HG03139 (cell line): ENCODE results near the gene SS18L1.

Experiments used
- ATAC-seq: cut with Tn5 transposase; IDR thresholded peaks from one replicate; pipeline ENCODE4 v1.9.1; 2021; ENCODE audit not compliant: unreplicated experiment

Gene SS18L1

DNA sequence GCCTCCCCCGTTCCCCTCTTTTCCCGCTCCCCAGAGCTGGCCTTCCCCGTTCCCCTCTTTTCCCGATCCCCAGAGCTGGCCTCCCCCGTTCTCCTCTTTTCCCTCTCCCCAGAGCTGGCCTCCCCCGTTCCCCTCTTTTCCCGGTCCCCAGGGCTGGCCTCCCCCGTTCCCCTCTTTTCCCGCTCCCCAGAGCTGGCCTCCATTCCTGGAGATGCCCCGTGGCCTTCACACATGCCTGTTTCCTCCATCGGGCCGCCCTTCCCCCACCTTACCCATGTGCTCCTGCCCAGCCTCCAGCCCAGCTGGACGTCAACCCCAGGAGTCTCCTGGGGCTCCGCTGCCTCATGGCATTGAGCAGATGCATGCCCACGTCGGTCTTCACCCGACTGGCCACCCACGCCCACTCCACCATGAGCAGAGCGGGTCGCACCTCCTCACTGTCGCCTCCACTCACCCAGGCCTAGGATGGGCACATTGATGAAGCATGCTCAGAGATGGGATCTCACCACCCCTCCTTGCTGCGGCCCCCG, 8.3 kb downstream of the SS18L1 start:
- no peak for ATAC-seq

GRCh38 chr20:62155428-62156253, 12.1 kb downstream of the SS18L1 start:
- ATAC-seq: no peak

GRCh38 chr20:62156254-62156556, 12.6 kb downstream of the SS18L1 start:
- no peak for ATAC-seq

DNA sequence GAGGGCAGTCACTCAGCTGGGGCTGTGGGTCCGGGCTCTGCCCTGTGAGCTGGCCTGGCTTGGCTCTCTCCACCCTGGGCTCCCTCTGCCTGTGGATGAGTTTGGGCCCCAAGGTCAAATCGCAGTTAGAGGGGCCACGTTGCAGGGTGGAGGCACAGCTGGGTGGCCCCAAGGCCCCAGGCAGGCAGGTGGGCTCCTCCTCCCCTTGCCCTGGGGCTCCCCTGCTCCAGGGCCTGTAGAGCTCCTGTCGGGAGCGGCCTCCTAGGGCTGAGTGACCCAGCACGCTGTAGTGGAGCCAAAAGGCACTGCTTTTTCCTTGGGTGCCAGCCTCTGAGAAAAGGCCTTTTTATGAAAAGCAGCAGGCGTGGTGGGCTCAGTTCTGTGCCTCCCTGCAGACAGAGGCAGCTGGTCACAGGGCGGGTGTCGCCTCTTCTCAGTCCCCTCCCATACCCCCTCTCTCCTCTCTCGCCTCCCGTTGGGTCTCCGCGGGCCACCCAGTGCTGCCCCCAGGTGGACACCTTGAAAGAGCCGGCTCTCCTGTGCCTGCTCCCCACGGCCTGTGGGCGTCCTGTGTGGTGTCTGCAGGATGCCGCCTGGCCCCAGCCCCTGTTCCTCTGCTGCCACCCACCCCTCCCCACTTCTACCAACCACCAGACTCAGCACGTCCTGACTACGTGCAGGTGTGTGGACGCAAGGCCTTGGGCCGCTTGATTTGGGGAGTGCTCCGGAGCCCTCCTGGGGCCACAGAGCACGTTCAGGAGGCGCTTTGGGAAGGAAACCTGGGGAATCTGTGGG, 13.2 kb downstream of the SS18L1 start:
- ATAC-seq: no peak

DNA sequence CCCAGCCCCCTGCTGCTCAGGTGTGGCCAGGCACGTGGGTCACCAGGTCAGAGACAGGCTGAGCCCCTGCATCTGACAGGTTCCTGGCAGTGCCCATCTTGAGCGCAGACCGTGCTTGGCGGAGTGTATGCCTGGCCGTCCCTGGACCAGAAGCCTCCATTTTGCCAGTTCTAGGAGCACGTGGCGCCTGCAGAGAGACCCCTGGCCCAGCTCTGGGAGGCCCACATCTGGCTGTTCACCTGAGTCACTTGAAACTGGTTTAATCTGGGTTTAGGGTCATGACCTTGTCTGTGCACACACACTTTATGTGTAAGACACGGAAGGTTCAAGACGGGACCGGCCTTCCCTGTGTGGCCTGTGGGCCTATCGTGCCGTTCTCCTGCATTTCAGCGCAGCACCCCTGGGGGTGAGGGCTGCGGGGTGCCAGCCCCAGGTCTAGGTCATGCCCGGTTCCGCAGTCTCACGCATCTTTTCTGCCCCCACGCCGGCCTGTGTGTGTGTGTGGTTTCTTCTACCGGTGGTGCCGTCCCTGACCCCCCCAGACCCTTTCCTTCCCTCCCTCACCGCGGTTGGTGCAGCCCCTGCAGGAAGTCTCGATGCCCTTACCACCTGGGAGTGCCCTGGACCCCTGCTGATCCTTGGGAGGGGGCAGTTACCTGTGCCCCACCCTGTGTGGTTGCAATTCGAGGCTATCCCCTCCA, 14.0 kb downstream of the SS18L1 start:
- ATAC-seq: no peak

DNA sequence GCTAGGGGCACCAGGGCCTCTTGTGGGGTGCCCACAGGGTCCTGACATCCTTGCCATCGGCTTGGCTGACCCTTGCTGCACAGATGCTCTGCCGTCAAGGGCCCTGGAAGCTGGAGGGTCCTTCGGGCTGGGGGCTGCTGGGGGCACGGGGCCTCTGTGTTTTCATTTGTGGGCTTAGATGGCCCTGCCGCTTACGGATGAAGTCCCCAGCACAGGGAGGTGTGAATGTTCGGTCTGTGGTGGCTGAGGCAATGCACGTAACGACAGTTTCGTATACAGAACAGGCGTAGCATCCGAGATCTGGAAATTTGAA, 14.5 kb downstream of the SS18L1 start:
- ATAC-seq: no peak

GRCh38 chr20:62158541-62158940, 15.0 kb downstream of the SS18L1 start:
- no peak for ATAC-seq

- no peak for ATAC-seq
Measured at GRCh38 chr20:62159052-62159451, 15.5 kb downstream of the SS18L1 start.

DNA sequence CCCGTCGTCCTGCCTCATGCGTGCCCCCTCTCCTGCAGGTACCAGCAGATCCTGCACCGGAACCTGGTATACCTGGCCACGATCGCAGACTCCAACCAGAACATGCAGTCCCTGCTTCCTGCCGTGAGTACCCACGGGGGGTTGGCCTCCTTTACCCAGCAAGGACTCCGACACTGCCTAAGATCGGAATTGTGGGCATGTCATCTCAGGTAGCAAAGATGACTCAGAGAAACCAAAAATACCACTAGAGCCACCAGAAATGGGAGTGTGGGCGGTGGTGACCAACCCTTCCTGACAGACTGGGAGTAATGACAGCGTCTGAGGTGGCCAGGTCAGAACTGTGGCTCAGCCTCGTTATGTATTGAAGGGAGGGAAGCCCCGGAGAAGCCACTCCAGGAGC, 16.3 kb downstream of the SS18L1 start:
- no peak for ATAC-seq

DNA sequence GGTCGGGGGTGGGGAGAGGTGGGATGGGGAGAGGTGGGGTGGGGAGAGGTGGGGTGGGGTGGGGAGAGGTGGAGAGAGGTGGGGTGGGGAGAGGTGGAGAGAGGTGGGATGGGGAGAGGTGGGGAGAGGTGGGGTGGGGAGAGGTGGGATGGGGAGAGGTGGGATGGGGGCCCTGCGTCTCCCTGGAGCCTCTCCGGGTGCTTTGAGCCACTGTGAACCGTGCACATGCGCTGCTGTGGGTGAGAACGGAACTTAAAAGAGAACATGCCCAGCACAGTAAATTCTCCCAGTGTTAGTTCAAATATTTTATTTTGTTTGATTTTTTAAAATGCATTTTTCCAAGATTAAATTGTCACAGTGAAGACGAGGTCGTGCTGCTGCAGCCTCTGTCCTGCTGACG, 16.7 kb downstream of the SS18L1 start:
- ATAC-seq: no peak

GRCh38 chr20:62160876-62161275, 17.3 kb downstream of the SS18L1 start:
- ATAC-seq: no peak

DNA sequence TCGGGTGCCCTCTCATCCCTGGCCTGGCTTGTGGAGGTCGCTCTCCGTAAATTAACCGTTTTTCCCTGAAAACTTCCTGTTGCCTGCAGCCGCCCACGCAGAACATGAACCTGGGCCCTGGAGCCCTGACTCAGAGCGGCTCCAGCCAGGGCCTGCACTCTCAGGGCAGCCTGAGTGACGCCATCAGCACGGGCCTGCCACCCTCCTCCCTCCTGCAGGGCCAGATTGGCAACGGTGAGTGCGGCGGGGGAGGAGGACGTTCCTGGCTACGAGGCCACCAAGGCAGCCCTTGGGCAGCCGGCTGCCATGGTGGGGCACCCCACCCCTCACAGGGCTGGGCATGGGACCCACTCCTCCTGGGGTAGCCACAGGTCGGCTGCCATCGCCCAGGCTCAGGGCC, 17.8 kb downstream of the SS18L1 start:
- no peak for ATAC-seq

GRCh38 chr20:62162765-62163484, 19.4 kb downstream of the SS18L1 start:
- no peak for ATAC-seq

DNA sequence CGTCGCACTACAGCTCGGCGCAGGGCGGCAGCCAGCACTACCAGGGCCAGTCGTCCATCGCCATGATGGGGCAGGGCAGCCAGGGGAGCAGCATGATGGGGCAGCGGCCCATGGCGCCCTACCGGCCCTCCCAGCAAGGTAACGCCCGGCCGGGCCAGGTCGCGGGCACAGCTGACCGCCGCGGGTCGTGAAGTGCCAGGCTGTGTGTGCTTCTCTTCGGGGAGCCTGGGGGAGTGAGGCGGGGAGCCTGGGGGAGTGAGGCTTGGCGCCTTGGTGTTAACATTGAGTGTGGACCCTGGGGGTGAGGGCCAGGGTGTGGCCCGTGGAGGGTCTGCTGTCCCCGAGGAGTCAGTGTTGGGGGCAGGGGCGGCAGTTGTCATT, 19.9 kb downstream of the SS18L1 start:
- no peak for ATAC-seq

DNA sequence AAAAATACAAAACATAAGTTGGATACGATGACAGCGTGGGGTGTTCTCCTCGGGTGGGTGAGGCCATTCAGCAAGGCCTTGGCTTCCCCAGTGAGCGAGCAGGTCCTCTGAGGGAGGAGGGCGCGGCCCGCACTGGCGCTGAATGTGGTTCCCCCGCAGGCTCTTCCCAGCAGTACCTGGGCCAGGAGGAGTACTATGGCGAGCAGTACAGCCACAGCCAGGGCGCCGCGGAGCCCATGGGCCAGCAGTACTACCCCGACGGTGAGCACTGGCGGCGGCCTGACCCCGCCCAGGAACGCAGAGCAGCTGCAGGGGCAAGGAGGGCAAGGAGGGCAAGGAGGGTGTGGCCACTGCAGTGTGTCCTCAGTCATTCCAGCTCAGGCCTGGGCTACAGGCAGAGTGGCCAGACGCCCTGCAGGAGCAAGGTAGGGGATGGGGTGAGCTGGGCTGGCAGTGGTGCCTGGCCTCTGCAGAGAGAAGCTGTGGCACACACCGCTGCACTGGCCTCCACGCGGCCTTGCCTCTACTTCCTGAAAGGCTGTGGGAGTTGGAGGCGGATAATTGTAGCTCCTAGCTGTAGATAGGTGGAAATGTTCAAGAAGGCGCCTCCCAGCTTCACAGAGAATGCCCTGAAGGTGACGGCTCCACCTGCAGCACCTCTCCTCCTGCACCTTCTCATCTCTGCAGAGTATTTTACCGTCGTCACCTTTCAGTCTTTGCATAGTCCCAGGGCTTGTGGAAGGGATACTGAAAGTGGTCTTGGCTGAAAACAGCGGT, 20.6 kb downstream of the SS18L1 start:
- ATAC-seq: no peak

GRCh38 chr20:62164879-62165761, 21.6 kb downstream of the SS18L1 start:
- no peak for ATAC-seq

DNA sequence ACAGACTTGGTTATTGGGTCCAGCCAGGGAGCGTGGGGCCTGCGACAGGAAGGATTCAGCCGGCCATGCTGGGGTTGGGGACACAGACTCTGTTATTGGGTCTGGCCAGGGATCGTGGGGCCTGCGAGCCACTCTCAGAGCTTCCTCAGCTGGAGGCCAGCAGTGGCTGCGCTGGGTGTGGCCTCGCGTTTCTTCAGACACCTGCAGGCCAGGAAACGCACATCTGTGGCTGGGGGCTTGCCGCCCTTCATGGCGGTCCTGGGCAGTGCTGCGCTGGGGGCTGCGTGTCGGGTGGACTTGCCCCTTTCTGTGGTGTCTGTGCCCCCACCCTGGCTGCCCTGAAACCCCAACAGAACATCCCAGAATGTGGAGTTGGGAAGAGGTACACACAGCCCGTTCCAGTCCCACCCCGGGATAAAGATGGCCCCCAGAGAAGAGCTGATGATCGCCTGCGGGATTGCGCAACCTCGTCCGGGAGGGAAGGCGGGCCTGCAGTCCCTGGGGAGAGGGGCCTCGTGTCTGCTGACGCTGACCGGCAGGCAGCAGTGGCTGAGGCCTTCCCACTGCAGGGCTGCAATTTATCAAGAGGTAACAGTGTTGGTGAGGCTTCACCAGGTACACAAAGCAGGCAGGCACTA, 22.3 kb downstream of the SS18L1 start:
- no peak for ATAC-seq

GRCh38 chr20:62167474-62167873, 23.9 kb downstream of the SS18L1 start:
- no peak for ATAC-seq

DNA sequence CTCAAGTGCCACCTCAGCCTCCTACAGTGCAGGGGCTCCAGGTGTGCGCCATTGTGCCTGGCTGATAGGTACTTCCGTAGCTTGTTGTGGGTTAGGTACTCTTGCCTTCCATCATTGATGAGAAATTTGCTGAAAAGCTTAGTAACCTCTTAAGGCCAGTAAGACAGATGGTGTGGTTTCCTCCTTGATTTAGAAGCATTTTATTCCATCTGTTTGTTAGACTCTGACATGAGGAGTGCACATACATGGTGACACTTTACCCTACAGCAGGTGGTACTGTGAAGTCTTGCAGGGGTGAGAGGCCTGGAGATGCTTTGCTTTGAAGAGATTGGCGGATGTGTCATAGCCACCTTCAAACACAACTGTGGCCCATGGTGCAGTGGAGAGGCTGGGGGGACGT, 24.5 kb downstream of the SS18L1 start:
- ATAC-seq: no peak
